ENCODE results near the gene WFDC6. TPM values are rescaled to one million over a fixed set of nuclear protein-coding genes. Genes with fewer than 3 reads are reported as not detected.
A peak's percentile ranks its signal among the peaks of the same experiment; 100 is the strongest.

The WFDC6 gene
- total RNA-seq, 1 experiment from 2014 or later, result not detected

GRCh38 chr20:45503403-45503802 lies 35.9 kb downstream of the WFDC6 start:
- peaks cover 24% of the 10 kb centered on the region for H3K4me1 ChIP-seq (replicated peaks; ENCODE audit: insufficient read depth)
- peak in 1 of 2 experiments; percentile 38 for DNase-seq
- no peaks in the 10 kb centered on the region for H3K79me2 ChIP-seq (ENCODE audit: low read depth)
- no peak overlapping the region for H3K4me3 ChIP-seq
- H3K36me3 ChIP-seq (ENCODE audit: low read depth), result no peaks in the 10 kb centered on the region
- no TSS peak for BruUV-seq (replicated peaks)
- POLR2A ChIA-PET (ENCODE audit: unreplicated experiment), result no interaction called here
- no peaks in the 10 kb centered on the region for H4K20me1 ChIP-seq (ENCODE audit: insufficient read depth)
- H3F3A ChIP-seq (ENCODE audit: insufficient read depth, low read depth), result peaks cover 19% of the 10 kb centered on the region
- H3K27ac ChIP-seq, result no peak overlapping the region
- intact Hi-C loops (cut with micrococcal nuclease; ENCODE audit: unreplicated experiment), result no loop called here
- no peak overlapping the region for H2AFZ ChIP-seq
- no peaks in the 10 kb centered on the region for H3K9me2 ChIP-seq (ENCODE audit: insufficient read depth)
- H3K27me3 ChIP-seq (ENCODE audit: insufficient read depth, low read depth), result no peaks in the 10 kb centered on the region
- H3K9me3 ChIP-seq (ENCODE audit: insufficient read depth, low read depth), result no peaks in the 10 kb centered on the region
- no peak overlapping the region for H3K4me2 ChIP-seq
- CTCF ChIA-PET, result no interaction called here
- no peak for TF ChIP-seq EZH2 (IDR thresholded peaks at IDR 0.05; ENCODE audit: low read depth)
- TF ChIP-seq CTCF (conservative IDR thresholded peaks at IDR 0.05), result no peak

GRCh38 chr20:45502561-45502960 lies 36.7 kb downstream of the WFDC6 start:
- Histone ChIP-seq H3F3A (ENCODE audit: insufficient read depth, low read depth) (peaks cover 14% of the 10 kb centered on the region), H2AFZ (no peak overlapping the region), H3K27me3 (ENCODE audit: insufficient read depth, low read depth) (no peaks in the 10 kb centered on the region), H3K4me2 (no peak overlapping the region), H3K4me3 (no peak overlapping the region), H4K20me1 (ENCODE audit: insufficient read depth) (no peaks in the 10 kb centered on the region), H3K27ac (no peak overlapping the region), H3K9me2 (ENCODE audit: insufficient read depth) (no peaks in the 10 kb centered on the region), H3K4me1 (replicated peaks; ENCODE audit: insufficient read depth) (peaks cover 15% of the 10 kb centered on the region), H3K9me3 (ENCODE audit: insufficient read depth, low read depth) (no peaks in the 10 kb centered on the region), H3K36me3 (ENCODE audit: low read depth) (no peaks in the 10 kb centered on the region), H3K79me2 (ENCODE audit: low read depth) (no peaks in the 10 kb centered on the region)
- TF ChIP-seq CTCF (conservative IDR thresholded peaks at IDR 0.05) (no peak), EZH2 (IDR thresholded peaks at IDR 0.05; ENCODE audit: low read depth) (no peak)
- DNase-seq, result no peak
- BruUV-seq (replicated peaks), result no TSS peak
- ChIA-PET POLR2A (ENCODE audit: unreplicated experiment) (interaction anchor here (0.6 kb wide), 1 partner anchor 36 kb away, joined by 4 read pairs; no protein-coding TSS in a partner anchor), CTCF (interaction anchor here (0.6 to 0.7 kb wide), 3 partner anchors 66 to 1290 kb away, joined by 3 read pairs; no protein-coding TSS in a partner anchor)
- intact Hi-C loops (cut with micrococcal nuclease; ENCODE audit: unreplicated experiment), result no loop called here

GRCh38 chr20:45501600-45501999 lies 37.7 kb downstream of the WFDC6 start:
- Histone ChIP-seq H3K9me2 (ENCODE audit: insufficient read depth) (no peaks in the 10 kb centered on the region), H4K20me1 (ENCODE audit: insufficient read depth) (no peaks in the 10 kb centered on the region), H3K4me3 (no peak overlapping the region), H2AFZ (no peak overlapping the region), H3K36me3 (ENCODE audit: low read depth) (no peaks in the 10 kb centered on the region), H3K4me2 (no peak overlapping the region), H3K9me3 (ENCODE audit: insufficient read depth, low read depth) (no peaks in the 10 kb centered on the region), H3K4me1 (replicated peaks; ENCODE audit: insufficient read depth) (peaks cover 6% of the 10 kb centered on the region), H3K79me2 (ENCODE audit: low read depth) (no peaks in the 10 kb centered on the region), H3K27ac (no peak overlapping the region), H3K27me3 (ENCODE audit: insufficient read depth, low read depth) (no peaks in the 10 kb centered on the region), H3F3A (ENCODE audit: insufficient read depth, low read depth) (peaks cover 6% of the 10 kb centered on the region)
- no TSS peak for BruUV-seq (replicated peaks)
- no peak for TF ChIP-seq EZH2 (IDR thresholded peaks at IDR 0.05; ENCODE audit: low read depth)
- no peak for TF ChIP-seq CTCF (conservative IDR thresholded peaks at IDR 0.05)
- intact Hi-C loops (cut with micrococcal nuclease; ENCODE audit: unreplicated experiment), result no loop called here
- CTCF ChIA-PET, result interaction anchor here (0.5 kb wide), 1 partner anchor 217 kb away, joined by 8 read pairs; no protein-coding TSS in a partner anchor
- POLR2A ChIA-PET (ENCODE audit: unreplicated experiment), result interaction anchor here (0.7 kb wide), 1 partner anchor 41 kb away, joined by 3 read pairs; no protein-coding TSS in a partner anchor
- peak in 1 of 2 experiments; percentile 32 for DNase-seq
